B cell (primary cell): Measurements from ENCODE around the gene SCN8A. TPM values are rescaled to one million over a fixed set of nuclear protein-coding genes. Genes with fewer than 3 reads are reported as not detected.

ENCODE experiments used
- ATAC-seq: fragments of 200-7000 bp; cut with Tn5 transposase; one replicate; pipeline ENCODE4 v1.10.0; 2021; ENCODE audit warnings: low read depth, mild to moderate bottlenecking, moderate number of reproducible peaks, moderate library complexity
- CTCF ChIA-PET: fragments of 350-600 bp; sonication (Branson Sonifier 250); formaldehyde crosslinking; loops from one replicate; lab custom pipeline; 2021; ENCODE audit warnings: antibody characterized with exemption, inconsistent platforms; lab: Charles Lee
- POLR2A ChIA-PET: fragments of 350-600 bp; sonication (Branson Sonifier 250); formaldehyde crosslinking; loops from one replicate; lab custom pipeline; 2021; ENCODE audit warnings: antibody characterized with exemption; lab: Charles Lee
- DNase-seq: peaks from one replicate; pipeline ENCODE4 v3.0.0; 2013
- H2AFZ ChIP-seq: 2 replicates; pipeline ENCODE4 v1.6.1; 2012; ENCODE audit warnings: mild to moderate bottlenecking, low read depth, low read length; ENCODE audit not compliant: insufficient read depth, poor library complexity, severe bottlenecking
- H3K27ac ChIP-seq, 2 donors: 1 replicate in 1 of 2; 2 replicates in 1 of 2; pipeline ENCODE4 v1.5.1; 2012 to 2013; ENCODE audit warnings: low read length in 2 of 2, mild to moderate bottlenecking in 2 of 2, moderate library complexity in 1 of 2
- H3K27me3 ChIP-seq, 4 experiments: fragments of 200-600 bp in 1 of 4; sonication (generic) in 1 of 4; replicated peaks in 1 of 4; 1 replicate in 2 of 4; 2 replicates in 2 of 4; pipeline versions ENCODE4 v1.6.1 to v1.7.0; 2013 to 2016; ENCODE audit warnings: low read length in 3 of 4, mild to moderate bottlenecking in 2 of 4, mixed read lengths in 1 of 4, moderate library complexity in 1 of 4; ENCODE audit not compliant: insufficient read depth in 4 of 4, control insufficient read depth in 3 of 4; ENCODE audit errors: control extremely low read depth in 1 of 4
- H3K36me3 ChIP-seq, 2 experiments: replicated peaks in 1 of 2; 1 replicate in 1 of 2; 2 replicates in 1 of 2; pipeline versions ENCODE4 v1.6.1 to v1.7.1; 2013; ENCODE audit warnings: low read length in 1 of 2; ENCODE audit not compliant: insufficient read depth in 2 of 2, control insufficient read depth in 1 of 2; ENCODE audit errors: control extremely low read depth in 1 of 2, extremely low read depth in 1 of 2
- H3K4me1 ChIP-seq, 2 donors: fragments of 200-600 bp in 1 of 2; sonication (generic) in 1 of 2; 1 replicate in 1 of 2; 2 replicates in 1 of 2; pipeline versions ENCODE4 v1.5.1 to v1.6.1; 2013 to 2017; ENCODE audit warnings: low read length in 2 of 2; ENCODE audit not compliant: control insufficient read depth in 2 of 2, insufficient read depth in 2 of 2
- H3K4me2 ChIP-seq: replicated peaks from 2 replicates; pipeline ENCODE3; 2012; ENCODE audit warnings: mild to moderate bottlenecking, low read depth, low read length; ENCODE audit not compliant: poor library complexity, severe bottlenecking
- H3K4me3 ChIP-seq, 5 experiments: fragments of 200-600 bp in 1 of 5; sonication (generic) in 1 of 5; 1 replicate in 3 of 5; 2 replicates in 2 of 5; pipeline versions ENCODE4 v1.5.1 to v1.7.0; 2011 to 2016; ENCODE audit warnings: low read length in 4 of 5, mild to moderate bottlenecking in 4 of 5, low read depth in 2 of 5, control low read depth in 1 of 5, moderate library complexity in 1 of 5; ENCODE audit not compliant: insufficient read depth in 1 of 5; ENCODE audit errors: control extremely low read depth in 1 of 5, extremely low read depth in 1 of 5
- H3K79me2 ChIP-seq: fragments of 200-600 bp; sonication (generic); one replicate; pipeline ENCODE4 v1.6.0; 2016; ENCODE audit warnings: low read length; ENCODE audit not compliant: control insufficient read depth, insufficient read depth
- H3K9ac ChIP-seq: fragments of 200-600 bp; sonication (generic); 2 replicates; pipeline ENCODE4 v1.6.1; 2017; ENCODE audit warnings: mild to moderate bottlenecking, low read length, moderate library complexity
- H3K9me3 ChIP-seq, 3 donors: one replicate each; pipeline versions ENCODE4 v1.6.1 to v1.7.1; 2013; ENCODE audit warnings: low read length in 2 of 3; ENCODE audit not compliant: control insufficient read depth in 2 of 3, insufficient read depth in 1 of 3; ENCODE audit errors: control extremely low read depth in 1 of 3
- H4K20me1 ChIP-seq: 2 replicates; pipeline ENCODE4 v1.6.0; 2012; ENCODE audit warnings: mild to moderate bottlenecking, low read length; ENCODE audit not compliant: insufficient read depth, control insufficient read depth, poor library complexity, severe bottlenecking
- H3K27ac Mint-ChIP-seq: one replicate; pipeline ENCODE4 v1.8.0; 2021; ENCODE audit warnings: mixed read lengths
- H3K27me3 Mint-ChIP-seq: one replicate; pipeline ENCODE4 v1.8.0; 2021; ENCODE audit warnings: mixed read lengths
- H3K4me1 Mint-ChIP-seq: one replicate; pipeline ENCODE4 v1.8.0; 2021; ENCODE audit warnings: mixed read lengths
- H3K4me3 Mint-ChIP-seq: one replicate; pipeline ENCODE4 v1.8.0; 2021; ENCODE audit warnings: mixed read lengths
- H3K9me3 Mint-ChIP-seq: one replicate; pipeline ENCODE4 v1.8.0; 2022; ENCODE audit warnings: mixed read lengths; ENCODE audit not compliant: insufficient read depth
- CTCF ChIP-seq: fragments of 200-600 bp; IDR thresholded peaks from one replicate; pipeline ENCODE4 v1.8.0; 2022; ENCODE audit warnings: antibody characterized with exemption, mild to moderate bottlenecking
- EZH2 ChIP-seq: IDR thresholded peaks from 2 replicates; pipeline ENCODE4 v1.6.1; 2012; ENCODE audit warnings: borderline replicate concordance, low read depth, mild to moderate bottlenecking, moderate library complexity, low read length; ENCODE audit not compliant: insufficient read depth, poor library complexity, severe bottlenecking
- WGBS: methylation state at CpG from one replicate; pipeline ENCODE4 v1.1.5; 2013; ENCODE audit warnings: missing lambda C conversion rate; ENCODE audit not compliant: insufficient coverage; 5-methylcytosine and 5-hydroxymethylcytosine counted together
- intact Hi-C: fragments of 100-400 bp; cut with micrococcal nuclease; formaldehyde crosslinking; loops from one replicate; pipeline ENCODE4 v1.10.0; 2022
- polyA plus RNA-seq: library from polyadenylated mRNA; depleted of rRNA; stranded (reverse); fragments of >200 nt; gene quantifications from 2 replicates; pipeline ENCODE4 v1.2.3, GENCODE V29; 2012
- total RNA-seq, 2 donors: library from RNA; stranded (reverse); fragments of 120-200 nt in 1 of 2; gene quantifications; 1 replicate in 1 of 2; 2 replicates in 1 of 2; pipeline versions ENCODE4 v1.2.3 to v1.2.4, GENCODE V29; 2013 to 2022

Gene SCN8A
- total and polyA plus RNA-seq, 2 donors (not counting 1 experiment from before 2014, with no cell fraction given), result 0.78 to 1.0 TPM

- ChIA-PET CTCF (no interaction called here), POLR2A (no interaction called here)
- peaks cover 22 to 29% of the 10 kb centered on the region in 2 donors for H3K4me1 ChIP-seq
- Mint-ChIP-seq H3K27ac (no peak overlapping the region), H3K4me1 (peaks cover 11% of the 10 kb centered on the region), H3K27me3 (peaks cover 54% of the 10 kb centered on the region), H3K9me3 (no peaks in the 10 kb centered on the region), H3K4me3 (peak overlapping the region; percentile 82)
- no peak overlapping the region for H3K27ac ChIP-seq
- WGBS, result 3% methylated on average over 50 of the region's 59 CpGs
- no peaks in the 10 kb centered on the region for H3K79me2 ChIP-seq
- H3K4me3 ChIP-seq, result peak overlapping the region in 4 of 5 experiments; percentile 41 to 63 (median 56)
- DNase-seq (peak; percentile 69), ATAC-seq (peak; percentile 70)
- peak overlapping the region; percentile 68 for H3K9ac ChIP-seq
- H4K20me1 ChIP-seq, result no peaks in the 10 kb centered on the region
- intact Hi-C loops, result no loop called here
- no peaks in the 10 kb centered on the region for H3K36me3 ChIP-seq
- peaks cover 0 to 12% (median 0%) of the 10 kb centered on the region in 3 donors for H3K9me3 ChIP-seq
- peaks cover 0 to 70% (median 21%) of the 10 kb centered on the region in 4 experiments for H3K27me3 ChIP-seq
- peak overlapping the region; percentile 96 for H3K4me2 ChIP-seq
- H2AFZ ChIP-seq, result peak overlapping the region; percentile 74
- TF ChIP-seq EZH2 (no peak), CTCF (no peak)
Observed at GRCh38 chr12:51846911-51847642, 256.0 kb downstream of the SCN8A start.

- DNase-seq, result peak; percentile 47
Observed at GRCh38 chr12:51847643-51848325, 256.8 kb downstream of the SCN8A start.

More at GRCh38 chr12:51847643-51848325, 256.8 kb downstream of the SCN8A start:
- Histone ChIP-seq H3K27me3 (peaks cover 0 to 69% (median 22%) of the 10 kb centered on the region in 4 experiments), H3K36me3 (no peaks in the 10 kb centered on the region), H2AFZ (peak overlapping the region; percentile 74), H3K4me1 (peaks cover 22 to 29% of the 10 kb centered on the region in 2 donors), H4K20me1 (no peaks in the 10 kb centered on the region), H3K4me2 (peak overlapping the region; percentile 96), H3K4me3 (peak overlapping the region in 3 of 5 experiments; percentile 21 to 63 (median 53)), H3K9ac (peak overlapping the region; percentile 68), H3K27ac (no peak overlapping the region), H3K79me2 (no peaks in the 10 kb centered on the region), H3K9me3 (peaks cover 0 to 12% (median 0%) of the 10 kb centered on the region in 3 donors)
- Mint-ChIP-seq H3K27me3 (peaks cover 58% of the 10 kb centered on the region), H3K4me3 (peak overlapping the region; percentile 59), H3K9me3 (no peaks in the 10 kb centered on the region), H3K27ac (no peak overlapping the region), H3K4me1 (peaks cover 11% of the 10 kb centered on the region)
- 2% methylated on average over 25 of the region's 40 CpGs for WGBS
- no peak for ATAC-seq
- CTCF ChIA-PET, result no interaction called here
- intact Hi-C loops, result no loop called here
- POLR2A ChIA-PET, result no interaction called here
- TF ChIP-seq EZH2, result peak; percentile 41
- TF ChIP-seq CTCF, result no peak
